Measurements from ENCODE around the gene NBPF11. TPM values are rescaled to one million over a fixed set of nuclear protein-coding genes. Genes with fewer than 3 reads are reported as not detected.
"Not testable (repeated sequence)": the region's sequence is repeated elsewhere in the genome, so short reads cannot be mapped to it uniquely, and the experiment has no call there.

NBPF11 gene, protein sequence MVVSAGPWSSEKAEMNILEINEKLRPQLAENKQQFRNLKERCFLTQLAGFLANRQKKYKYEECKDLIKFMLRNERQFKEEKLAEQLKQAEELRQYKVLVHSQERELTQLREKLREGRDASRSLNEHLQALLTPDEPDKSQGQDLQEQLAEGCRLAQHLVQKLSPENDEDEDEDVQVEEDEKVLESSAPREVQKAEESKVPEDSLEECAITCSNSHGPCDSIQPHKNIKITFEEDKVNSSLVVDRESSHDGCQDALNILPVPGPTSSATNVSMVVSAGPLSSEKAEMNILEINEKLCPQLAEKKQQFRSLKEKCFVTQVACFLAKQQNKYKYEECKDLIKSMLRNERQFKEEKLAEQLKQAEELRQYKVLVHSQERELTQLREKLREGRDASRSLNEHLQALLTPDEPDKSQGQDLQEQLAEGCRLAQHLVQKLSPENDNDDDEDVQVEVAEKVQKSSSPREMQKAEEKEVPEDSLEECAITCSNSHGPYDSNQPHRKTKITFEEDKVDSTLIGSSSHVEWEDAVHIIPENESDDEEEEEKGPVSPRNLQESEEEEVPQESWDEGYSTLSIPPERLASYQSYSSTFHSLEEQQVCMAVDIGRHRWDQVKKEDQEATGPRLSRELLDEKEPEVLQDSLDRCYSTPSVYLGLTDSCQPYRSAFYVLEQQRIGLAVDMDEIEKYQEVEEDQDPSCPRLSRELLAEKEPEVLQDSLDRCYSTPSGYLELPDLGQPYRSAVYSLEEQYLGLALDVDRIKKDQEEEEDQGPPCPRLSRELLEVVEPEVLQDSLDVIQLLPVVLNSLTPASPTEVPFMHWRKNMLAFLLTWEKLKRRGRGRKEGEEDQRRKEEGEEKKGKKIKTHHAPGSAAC
- polyA plus RNA-seq (2013, experiment 1 of 2) = 4.9 TPM
- polyA plus RNA-seq (2013, experiment 2 of 2) = 4.8 TPM

- Histone ChIP-seq H3K4me3 (ENCODE audit: low read length in 2 of 2) (peak within 1 kb of the TSS; percentile 62 to 87), H2AFZ (ENCODE audit: low read length) (peak within 1 kb of the TSS; percentile 91), H3K27ac (replicated peaks; ENCODE audit: low read length) (peak within 1 kb of the TSS; percentile 49), H3K9ac (ENCODE audit: low read depth, low read length, poor library complexity) (peak within 1 kb of the TSS; percentile 77), H3K4me2 (ENCODE audit: insufficient read depth, low read length, poor library complexity, severe bottlenecking) (peak within 1 kb of the TSS; percentile 62), H3K18ac (ENCODE audit: low read length) (peak within 1 kb of the TSS; percentile 71)
- H4K91ac ChIP-seq (ENCODE audit: low read depth, low read length, poor library complexity); H3K79me1 ChIP-seq (ENCODE audit: low read depth, low read length); H2AK5ac ChIP-seq (ENCODE audit: low read depth, low read length); H2BK15ac ChIP-seq (ENCODE audit: low read length); H3K9me3 ChIP-seq (replicated peaks in 1 of 2; ENCODE audit: control insufficient read depth in 2 of 2, insufficient read depth in 1 of 2, low read depth in 1 of 2, low read length in 2 of 2); H3K27me3 ChIP-seq (ENCODE audit: control insufficient read depth in 3 of 3, insufficient read depth in 3 of 3, low read depth in 1 of 3, low read length in 3 of 3); H3K4me1 ChIP-seq (ENCODE audit: control insufficient read depth in 2 of 2, insufficient read depth in 1 of 2, low read depth in 1 of 2, low read length in 2 of 2); H3K36me3 ChIP-seq (replicated peaks in 1 of 2; ENCODE audit: control insufficient read depth in 2 of 2, insufficient read depth in 2 of 2, low read length in 2 of 2); H3K4ac ChIP-seq (ENCODE audit: low read length); H4K8ac ChIP-seq (ENCODE audit: low read depth, low read length); H2BK12ac ChIP-seq (ENCODE audit: low read length); H2BK5ac ChIP-seq (ENCODE audit: low read length); H3K23ac ChIP-seq (ENCODE audit: low read depth, low read length, poor library complexity); H3K14ac ChIP-seq (ENCODE audit: low read length); H2BK120ac ChIP-seq (ENCODE audit: low read depth, low read length): not testable (repeated sequence)
- WGBS, 2 donors (ENCODE audit: extremely low coverage in 2 of 2, insufficient read length in 2 of 2, insufficient replicate concordance in 1 of 2) = no CpG with 5 or more reads among the region's 45 CpGs
- peak; percentile 47 for DNase-seq (ENCODE audit: low spot score)
These were observed at the start of gene NBPF11 for GRCh38 chr1:148151911-148152656. NBPF11 (minus strand) TSS chr1:148152281; CDS start chr1:148127003, 25,278 bp downstream.

- H2BK12ac ChIP-seq (ENCODE audit: low read length); H2BK120ac ChIP-seq (ENCODE audit: low read depth, low read length); H3K79me1 ChIP-seq (ENCODE audit: low read depth, low read length); H2AK5ac ChIP-seq (ENCODE audit: low read depth, low read length); H3K14ac ChIP-seq (ENCODE audit: low read length); H3K4me3 ChIP-seq (ENCODE audit: low read length in 2 of 2); H2AFZ ChIP-seq (ENCODE audit: low read length); H3K27ac ChIP-seq (replicated peaks; ENCODE audit: low read length); H3K4me2 ChIP-seq (ENCODE audit: insufficient read depth, low read length, poor library complexity, severe bottlenecking); H3K18ac ChIP-seq (ENCODE audit: low read length); H3K36me3 ChIP-seq (replicated peaks in 1 of 2; ENCODE audit: control insufficient read depth in 2 of 2, insufficient read depth in 2 of 2, low read length in 2 of 2); H3K23ac ChIP-seq (ENCODE audit: low read depth, low read length, poor library complexity); DNase-seq (ENCODE audit: low spot score); H3K27me3 ChIP-seq (ENCODE audit: control insufficient read depth in 3 of 3, insufficient read depth in 3 of 3, low read depth in 1 of 3, low read length in 3 of 3); H4K91ac ChIP-seq (ENCODE audit: low read depth, low read length, poor library complexity); H2BK15ac ChIP-seq (ENCODE audit: low read length); H3K4me1 ChIP-seq (ENCODE audit: control insufficient read depth in 2 of 2, insufficient read depth in 1 of 2, low read depth in 1 of 2, low read length in 2 of 2); H3K9me3 ChIP-seq (replicated peaks in 1 of 2; ENCODE audit: control insufficient read depth in 2 of 2, insufficient read depth in 1 of 2, low read depth in 1 of 2, low read length in 2 of 2); H3K4ac ChIP-seq (ENCODE audit: low read length); H3K9ac ChIP-seq (ENCODE audit: low read depth, low read length, poor library complexity); H4K8ac ChIP-seq (ENCODE audit: low read depth, low read length); H2BK5ac ChIP-seq (ENCODE audit: low read length): not testable (repeated sequence)
- no CpG with 5 or more reads among the region's 3 CpGs for WGBS, 2 donors (ENCODE audit: extremely low coverage in 2 of 2, insufficient read length in 2 of 2, insufficient replicate concordance in 1 of 2)
These were observed 45.3 kb upstream of the NBPF11 start for GRCh38 chr1:148197396-148197795.

DNA sequence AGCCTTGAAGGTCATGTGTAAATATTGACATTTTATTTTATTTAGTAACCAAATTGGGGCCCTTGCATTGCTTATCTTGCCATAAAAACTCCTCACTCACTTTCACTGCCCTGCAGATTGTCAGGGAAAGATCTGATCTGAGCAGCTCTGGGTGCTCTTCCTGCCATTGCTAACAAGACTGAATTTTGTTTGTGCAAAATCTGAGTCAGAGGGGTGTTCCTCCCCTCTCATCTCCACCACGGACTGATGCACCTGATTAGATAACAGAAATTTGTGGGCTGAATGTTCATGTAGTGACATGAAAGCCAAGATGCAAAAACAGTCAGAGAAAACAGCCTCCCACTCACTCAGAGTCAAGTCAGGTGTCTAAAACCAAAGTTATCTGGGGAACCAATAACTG, 44.9 kb upstream of the NBPF11 start:
- not testable (repeated sequence) for H4K91ac ChIP-seq (ENCODE audit: low read depth, low read length, poor library complexity); H3K79me1 ChIP-seq (ENCODE audit: low read depth, low read length); H3K23ac ChIP-seq (ENCODE audit: low read depth, low read length, poor library complexity); DNase-seq (ENCODE audit: low spot score); H3K36me3 ChIP-seq (replicated peaks in 1 of 2; ENCODE audit: control insufficient read depth in 2 of 2, insufficient read depth in 2 of 2, low read length in 2 of 2); H3K4ac ChIP-seq (ENCODE audit: low read length); H4K8ac ChIP-seq (ENCODE audit: low read depth, low read length); H3K27me3 ChIP-seq (ENCODE audit: control insufficient read depth in 3 of 3, insufficient read depth in 3 of 3, low read depth in 1 of 3, low read length in 3 of 3); H3K4me2 ChIP-seq (ENCODE audit: insufficient read depth, low read length, poor library complexity, severe bottlenecking); H3K4me3 ChIP-seq (ENCODE audit: low read length in 2 of 2); H3K27ac ChIP-seq (replicated peaks; ENCODE audit: low read length); H2BK12ac ChIP-seq (ENCODE audit: low read length); H3K9me3 ChIP-seq (replicated peaks in 1 of 2; ENCODE audit: control insufficient read depth in 2 of 2, insufficient read depth in 1 of 2, low read depth in 1 of 2, low read length in 2 of 2); H3K14ac ChIP-seq (ENCODE audit: low read length); H3K4me1 ChIP-seq (ENCODE audit: control insufficient read depth in 2 of 2, insufficient read depth in 1 of 2, low read depth in 1 of 2, low read length in 2 of 2); H2BK120ac ChIP-seq (ENCODE audit: low read depth, low read length); H3K9ac ChIP-seq (ENCODE audit: low read depth, low read length, poor library complexity); H2AK5ac ChIP-seq (ENCODE audit: low read depth, low read length); H3K18ac ChIP-seq (ENCODE audit: low read length); H2AFZ ChIP-seq (ENCODE audit: low read length); H2BK5ac ChIP-seq (ENCODE audit: low read length); H2BK15ac ChIP-seq (ENCODE audit: low read length)
- no CpG with 5 or more reads among the region's 1 CpG for WGBS, 2 donors (ENCODE audit: extremely low coverage in 2 of 2, insufficient read length in 2 of 2, insufficient replicate concordance in 1 of 2)

All from neuronal stem cell (in vitro differentiated cells).